Measurements from ENCODE around the gene PTOV1. TPM values are rescaled to one million over a fixed set of nuclear protein-coding genes. Genes with fewer than 3 reads are reported as not detected.

Gene PTOV1
- total and polyA plus RNA-seq, 4 donors, result 38.0 to 52.3 (median 41.3) TPM

DNA sequence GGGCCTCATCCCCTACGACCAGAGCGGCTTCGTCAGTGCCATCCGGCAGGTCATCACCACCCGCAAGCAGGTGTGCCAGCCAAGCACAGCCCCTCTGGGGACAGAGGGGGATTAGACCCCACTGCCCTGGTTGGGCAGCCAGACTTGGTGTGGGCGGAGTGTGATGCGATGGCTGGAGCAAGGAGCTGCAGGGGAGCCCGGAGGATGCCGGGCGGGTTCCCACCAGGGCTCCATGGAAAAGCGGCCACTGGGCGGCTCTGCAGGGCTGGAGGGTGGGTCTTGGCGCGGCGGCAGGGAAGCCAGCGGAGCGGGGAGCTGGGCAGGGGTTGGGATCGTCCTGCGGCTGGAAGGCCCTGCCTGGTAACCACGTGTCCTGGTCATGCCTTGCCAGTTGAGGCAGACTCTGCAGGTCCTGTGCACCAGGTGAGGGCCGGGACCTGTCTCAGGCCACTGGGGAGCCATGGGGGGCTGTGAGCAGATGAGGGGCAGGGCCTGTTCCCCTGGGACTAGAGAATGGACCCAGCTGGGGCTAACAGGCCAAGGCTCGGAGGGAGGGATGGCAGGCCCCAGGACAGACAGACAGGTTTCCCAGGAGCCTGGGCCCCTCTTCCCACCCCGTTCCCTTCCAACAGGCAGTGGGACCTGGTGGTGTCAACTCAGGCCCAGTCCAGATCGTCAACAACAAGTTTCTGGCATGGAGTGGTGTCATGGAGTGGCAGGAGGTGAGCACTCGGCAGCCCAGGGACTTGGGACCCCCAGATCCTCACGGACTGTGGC is 6.3 kb downstream of the PTOV1 start:
- H3K4me3 ChIP-seq (ENCODE audit: low read depth in 1 of 3, low read length in 3 of 3), result no peak overlapping the region
- H3K9me3 ChIP-seq (ENCODE audit: control insufficient read depth in 4 of 4, low read length in 3 of 4), result no peaks in the 10 kb centered on the region
- H3K4me1 ChIP-seq (ENCODE audit: control insufficient read depth in 4 of 4, insufficient read depth in 4 of 4, low read length in 3 of 4), result peaks cover 1 to 9% (median 7%) of the 10 kb centered on the region in 4 donors
- DNase-seq (ENCODE audit: low spot score), result no peak
- H3K27me3 ChIP-seq (ENCODE audit: control insufficient read depth in 4 of 4, insufficient read depth in 4 of 4, low read length in 3 of 4), result no peaks in the 10 kb centered on the region
- 96% methylated on average over 26 of the region's 26 CpGs for WGBS
- peaks cover 0 to 49% (median 8%) of the 10 kb centered on the region in 4 donors for H3K36me3 ChIP-seq (ENCODE audit: control insufficient read depth in 4 of 4, insufficient read depth in 3 of 4, low read depth in 1 of 4, low read length in 3 of 4)
- H3K27ac ChIP-seq (ENCODE audit: low read depth in 1 of 2, low read length in 2 of 2), result no peak overlapping the region
- TF ChIP-seq RXRA (IDR thresholded peaks at IDR 0.05), result no peak
- no peak overlapping the region for H3K9ac ChIP-seq (ENCODE audit: low read depth in 1 of 2, low read length in 2 of 2)

DNA sequence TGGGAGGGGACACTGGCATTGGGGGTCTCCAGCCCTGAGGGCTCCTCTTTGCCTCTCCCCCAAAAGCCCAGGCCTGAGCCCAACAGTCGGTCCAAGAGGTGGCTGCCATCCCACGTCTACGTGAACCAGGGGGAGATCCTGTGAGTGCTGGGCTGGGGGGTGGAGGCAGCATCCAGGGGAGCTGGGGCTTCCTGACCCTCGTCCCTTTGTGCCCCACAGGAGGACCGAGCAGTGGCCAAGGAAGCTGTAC is 6.8 kb downstream of the PTOV1 start:
- Histone ChIP-seq H3K27ac (ENCODE audit: low read depth in 1 of 2, low read length in 2 of 2) (no peak overlapping the region), H3K4me3 (ENCODE audit: low read depth in 1 of 3, low read length in 3 of 3) (no peak overlapping the region), H3K9me3 (ENCODE audit: control insufficient read depth in 4 of 4, low read length in 3 of 4) (no peaks in the 10 kb centered on the region), H3K36me3 (ENCODE audit: control insufficient read depth in 4 of 4, insufficient read depth in 3 of 4, low read depth in 1 of 4, low read length in 3 of 4) (peaks cover 0 to 49% (median 8%) of the 10 kb centered on the region in 4 donors), H3K27me3 (ENCODE audit: control insufficient read depth in 4 of 4, insufficient read depth in 4 of 4, low read length in 3 of 4) (no peaks in the 10 kb centered on the region), H3K4me1 (ENCODE audit: control insufficient read depth in 4 of 4, insufficient read depth in 4 of 4, low read length in 3 of 4) (peaks cover 1 to 3% (median 3%) of the 10 kb centered on the region in 4 donors), H3K9ac (ENCODE audit: low read depth in 1 of 2, low read length in 2 of 2) (no peak overlapping the region)
- WGBS, result 92% methylated on average over 5 of the region's 5 CpGs
- DNase-seq (ENCODE audit: low spot score), result no peak
- TF ChIP-seq REST (IDR thresholded peaks at IDR 0.05) (no peak), JUND (IDR thresholded peaks at IDR 0.05) (no peak)

- no peak for DNase-seq (ENCODE audit: low spot score)
- WGBS, result 95% methylated on average over 37 of the region's 37 CpGs
- Histone ChIP-seq H3K9me3 (ENCODE audit: control insufficient read depth in 4 of 4, low read length in 3 of 4) (no peaks in the 10 kb centered on the region), H3K9ac (ENCODE audit: low read depth in 1 of 2, low read length in 2 of 2) (no peak overlapping the region), H3K4me3 (ENCODE audit: low read depth in 1 of 3, low read length in 3 of 3) (no peak overlapping the region), H3K27ac (ENCODE audit: low read depth in 1 of 2, low read length in 2 of 2) (no peak overlapping the region), H3K36me3 (ENCODE audit: control insufficient read depth in 4 of 4, insufficient read depth in 3 of 4, low read depth in 1 of 4, low read length in 3 of 4) (peaks cover 3 to 52% (median 8%) of the 10 kb centered on the region in 4 donors), H3K27me3 (ENCODE audit: control insufficient read depth in 4 of 4, insufficient read depth in 4 of 4, low read length in 3 of 4) (no peaks in the 10 kb centered on the region), H3K4me1 (ENCODE audit: control insufficient read depth in 4 of 4, insufficient read depth in 4 of 4, low read length in 3 of 4) (peaks cover 0 to 3% (median 0%) of the 10 kb centered on the region in 4 donors)
- TF ChIP-seq TAF1 (conservative IDR thresholded peaks at IDR 0.05) (no peak), FOXA1 (IDR thresholded peaks at IDR 0.05) (no peak), SP1 (IDR thresholded peaks at IDR 0.05) (no peak), ATF3 (IDR thresholded peaks at IDR 0.05) (no peak), YY1 (IDR thresholded peaks at IDR 0.05) (no peak), REST (IDR thresholded peaks at IDR 0.05) (no peak), JUND (IDR thresholded peaks at IDR 0.05) (no peak), RAD21 (IDR thresholded peaks at IDR 0.05) (no peak), NR2F2 (IDR thresholded peaks at IDR 0.05) (no peak), MAX (IDR thresholded peaks at IDR 0.05) (no peak), RXRA (IDR thresholded peaks at IDR 0.05) (no peak), HNF4A (conservative IDR thresholded peaks at IDR 0.05) (no peak), FOXA2 (IDR thresholded peaks at IDR 0.05) (no peak), GABPA (IDR thresholded peaks at IDR 0.05 in 1 of 2, conservative IDR thresholded peaks at IDR 0.05 in 1 of 2) (no peak), HNF4G (IDR thresholded peaks at IDR 0.05) (no peak)
- TF ChIP-seq, protein P1, sequence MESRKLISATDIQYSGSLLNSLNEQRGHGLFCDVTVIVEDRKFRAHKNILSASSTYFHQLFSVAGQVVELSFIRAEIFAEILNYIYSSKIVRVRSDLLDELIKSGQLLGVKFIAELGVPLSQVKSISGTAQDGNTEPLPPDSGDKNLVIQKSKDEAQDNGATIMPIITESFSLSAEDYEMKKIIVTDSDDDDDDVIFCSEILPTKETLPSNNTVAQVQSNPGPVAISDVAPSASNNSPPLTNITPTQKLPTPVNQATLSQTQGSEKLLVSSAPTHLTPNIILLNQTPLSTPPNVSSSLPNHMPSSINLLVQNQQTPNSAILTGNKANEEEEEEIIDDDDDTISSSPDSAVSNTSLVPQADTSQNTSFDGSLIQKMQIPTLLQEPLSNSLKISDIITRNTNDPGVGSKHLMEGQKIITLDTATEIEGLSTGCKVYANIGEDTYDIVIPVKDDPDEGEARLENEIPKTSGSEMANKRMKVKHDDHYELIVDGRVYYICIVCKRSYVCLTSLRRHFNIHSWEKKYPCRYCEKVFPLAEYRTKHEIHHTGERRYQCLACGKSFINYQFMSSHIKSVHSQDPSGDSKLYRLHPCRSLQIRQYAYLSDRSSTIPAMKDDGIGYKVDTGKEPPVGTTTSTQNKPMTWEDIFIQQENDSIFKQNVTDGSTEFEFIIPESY (IDR thresholded peaks at IDR 0.05), result no peak
Observed at GRCh38 chr19:49858088-49858985, 7.4 kb downstream of the PTOV1 start.
